Upper lobe of right lung (tissue), 1 donor: ENCODE results near the gene OSBPL9. TPM values are rescaled to one million over a fixed set of nuclear protein-coding genes. Genes with fewer than 3 reads are reported as not detected.

Experiments used
- ATAC-seq: fragments of 200-7000 bp; cut with Tn5 transposase; one replicate; pipeline ENCODE4 v1.9.1; 2020; ENCODE audit warnings: mild to moderate bottlenecking, moderate library complexity
- DNase-seq: peaks from one replicate; pipeline ENCODE4 v3.0.0-alpha.2; 2020
- H3K27ac ChIP-seq: fragments of 200-600 bp; one replicate; pipeline ENCODE4 v1.8.0; 2022
- H3K27me3 ChIP-seq: fragments of 200-600 bp; one replicate; pipeline ENCODE4 v1.8.0; 2022; ENCODE audit warnings: mild to moderate bottlenecking
- H3K36me3 ChIP-seq: fragments of 200-600 bp; one replicate; pipeline ENCODE4 v1.8.0; 2022
- H3K4me1 ChIP-seq: fragments of 200-600 bp; one replicate; pipeline ENCODE4 v1.8.0; 2022
- H3K4me3 ChIP-seq: fragments of 200-600 bp; one replicate; pipeline ENCODE4 v1.8.0; 2022; ENCODE audit warnings: mild to moderate bottlenecking
- H3K9me3 ChIP-seq: fragments of 200-600 bp; one replicate; pipeline ENCODE4 v1.8.0; 2022
- intact Hi-C: fragments of 100-400 bp; cut with DNase I; formaldehyde crosslinking; loops from one replicate; pipeline ENCODE4 v1.11.0; 2022
- total RNA-seq: library from RNA; stranded (reverse); fragmentation: NEBNext Ultra II Directional; extraction: Animal tissue kit (Norgen Biotek cat#: 25700); gene quantifications from one replicate; pipeline ENCODE4 v1.2.1, GENCODE V29; 2021
- TF ChIP-seq, protein P1 (sequence below): fragments of 200-600 bp; IDR thresholded peaks from one replicate; pipeline ENCODE4 v1.8.0; 2022; ENCODE audit warnings: antibody characterized with exemption
- donor health status: DM: no; HTN: yes; CAD: no; lungs with severe emphysema.

OSBPL9 gene
- total RNA-seq, 1 donor from 2014 or later, result 72.7 TPM

DNA sequence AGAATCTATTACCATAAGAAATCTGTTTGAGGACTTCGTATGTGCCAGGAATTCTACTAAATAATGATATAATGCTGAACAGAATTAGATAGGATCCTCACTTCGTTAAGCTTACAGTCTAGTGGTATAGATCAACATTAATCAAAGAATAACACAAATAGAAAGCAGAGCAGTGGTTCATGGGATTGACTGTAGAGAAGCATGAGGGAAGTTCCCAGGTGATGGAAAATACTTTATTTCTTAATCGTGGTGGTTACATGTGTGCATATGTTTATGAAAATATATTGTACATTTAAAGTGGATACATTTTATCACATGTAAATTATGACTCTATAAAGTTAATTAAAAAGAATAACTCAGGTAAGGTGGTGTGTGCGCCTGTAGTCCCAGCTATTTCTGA lies 110.5 kb downstream of the OSBPL9 start:
- Histone ChIP-seq H3K27ac (no peak overlapping the region), H3K4me1 (peaks cover 20% of the 10 kb centered on the region), H3K36me3 (no peaks in the 10 kb centered on the region), H3K27me3 (no peaks in the 10 kb centered on the region), H3K9me3 (no peaks in the 10 kb centered on the region), H3K4me3 (no peak overlapping the region)
- DNase-seq (no peak), ATAC-seq (no peak)
- intact Hi-C loops, result no loop called here
- TF ChIP-seq, protein P1, sequence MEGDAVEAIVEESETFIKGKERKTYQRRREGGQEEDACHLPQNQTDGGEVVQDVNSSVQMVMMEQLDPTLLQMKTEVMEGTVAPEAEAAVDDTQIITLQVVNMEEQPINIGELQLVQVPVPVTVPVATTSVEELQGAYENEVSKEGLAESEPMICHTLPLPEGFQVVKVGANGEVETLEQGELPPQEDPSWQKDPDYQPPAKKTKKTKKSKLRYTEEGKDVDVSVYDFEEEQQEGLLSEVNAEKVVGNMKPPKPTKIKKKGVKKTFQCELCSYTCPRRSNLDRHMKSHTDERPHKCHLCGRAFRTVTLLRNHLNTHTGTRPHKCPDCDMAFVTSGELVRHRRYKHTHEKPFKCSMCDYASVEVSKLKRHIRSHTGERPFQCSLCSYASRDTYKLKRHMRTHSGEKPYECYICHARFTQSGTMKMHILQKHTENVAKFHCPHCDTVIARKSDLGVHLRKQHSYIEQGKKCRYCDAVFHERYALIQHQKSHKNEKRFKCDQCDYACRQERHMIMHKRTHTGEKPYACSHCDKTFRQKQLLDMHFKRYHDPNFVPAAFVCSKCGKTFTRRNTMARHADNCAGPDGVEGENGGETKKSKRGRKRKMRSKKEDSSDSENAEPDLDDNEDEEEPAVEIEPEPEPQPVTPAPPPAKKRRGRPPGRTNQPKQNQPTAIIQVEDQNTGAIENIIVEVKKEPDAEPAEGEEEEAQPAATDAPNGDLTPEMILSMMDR, result no peak

DNA sequence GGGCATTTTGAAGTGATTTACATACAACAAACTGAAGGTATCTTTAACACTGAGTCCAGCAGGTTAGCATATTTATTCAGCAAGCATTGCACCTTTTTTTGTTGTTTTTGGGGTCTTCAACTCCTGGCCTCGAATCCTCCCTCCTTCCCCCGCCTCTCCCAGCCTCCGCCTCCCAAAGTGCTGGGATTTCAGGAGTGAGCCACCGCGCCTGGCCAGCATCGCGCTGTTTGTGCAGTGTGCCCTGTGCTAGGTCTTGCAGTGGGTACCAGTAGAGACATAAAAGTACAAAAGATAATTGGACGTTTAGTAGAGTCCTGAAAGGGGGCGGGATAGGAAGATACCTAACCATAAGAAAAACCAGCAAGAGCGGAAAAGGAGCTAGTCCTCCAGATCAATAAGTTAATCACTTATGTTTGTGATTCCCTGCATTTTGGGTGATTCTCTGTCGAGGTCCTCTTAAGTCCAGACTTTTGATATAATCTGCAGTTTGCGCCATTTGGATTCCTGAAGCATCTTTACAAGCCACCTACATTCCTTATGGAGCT lies 111.8 kb downstream of the OSBPL9 start:
- Histone ChIP-seq H3K9me3 (no peaks in the 10 kb centered on the region), H3K4me1 (peaks cover 29% of the 10 kb centered on the region), H3K4me3 (peak overlapping the region; percentile 76), H3K27me3 (no peaks in the 10 kb centered on the region), H3K27ac (peak overlapping the region; percentile 62), H3K36me3 (no peaks in the 10 kb centered on the region)
- TF ChIP-seq, protein P1, result no peak
- intact Hi-C loops, result no loop called here
- DNase-seq (no peak), ATAC-seq (no peak)

DNA sequence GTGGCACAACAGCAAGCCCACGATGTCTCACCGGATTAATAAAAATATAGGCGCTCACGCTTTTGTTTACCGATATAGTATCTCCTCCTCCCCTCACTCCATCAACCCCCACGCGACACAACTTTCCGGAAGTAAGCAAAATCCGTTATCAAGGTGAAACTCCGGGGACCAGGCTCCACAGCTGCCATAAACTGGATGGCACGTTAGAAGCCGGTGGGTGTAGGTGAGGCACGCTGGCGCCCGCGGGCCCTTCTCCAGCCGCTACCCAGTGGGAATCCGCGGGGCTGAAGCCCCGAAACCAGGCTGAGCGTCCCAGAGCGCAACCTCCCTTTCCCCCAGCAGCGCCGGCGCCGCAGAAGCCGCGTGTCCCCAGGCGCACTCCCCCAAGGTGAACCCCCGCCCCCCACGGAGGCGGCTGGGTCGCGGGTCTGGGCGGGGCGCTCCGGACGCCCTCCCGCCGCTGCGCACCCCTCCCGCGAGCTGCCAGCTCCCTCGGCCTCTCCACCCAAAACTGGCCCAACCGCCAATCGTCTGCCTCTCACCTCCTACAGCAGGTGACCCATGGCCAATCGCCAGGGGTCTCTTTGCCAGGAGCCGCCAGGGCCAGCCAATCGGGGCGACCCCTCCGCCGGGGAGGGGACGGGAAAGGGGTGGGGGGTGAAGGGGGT lies 112.4 kb downstream of the OSBPL9 start:
- H3K36me3 ChIP-seq, result no peaks in the 10 kb centered on the region
- peak overlapping the region; percentile 76 for H3K4me3 ChIP-seq
- H3K27me3 ChIP-seq, result no peaks in the 10 kb centered on the region
- intact Hi-C loops, result no loop called here
- H3K4me1 ChIP-seq, result peaks cover 32% of the 10 kb centered on the region
- ATAC-seq (peak; percentile 99), DNase-seq (peak; percentile 98)
- TF ChIP-seq, protein P1, result no peak
- no peaks in the 10 kb centered on the region for H3K9me3 ChIP-seq
- peak overlapping the region; percentile 86 for H3K27ac ChIP-seq

DNA sequence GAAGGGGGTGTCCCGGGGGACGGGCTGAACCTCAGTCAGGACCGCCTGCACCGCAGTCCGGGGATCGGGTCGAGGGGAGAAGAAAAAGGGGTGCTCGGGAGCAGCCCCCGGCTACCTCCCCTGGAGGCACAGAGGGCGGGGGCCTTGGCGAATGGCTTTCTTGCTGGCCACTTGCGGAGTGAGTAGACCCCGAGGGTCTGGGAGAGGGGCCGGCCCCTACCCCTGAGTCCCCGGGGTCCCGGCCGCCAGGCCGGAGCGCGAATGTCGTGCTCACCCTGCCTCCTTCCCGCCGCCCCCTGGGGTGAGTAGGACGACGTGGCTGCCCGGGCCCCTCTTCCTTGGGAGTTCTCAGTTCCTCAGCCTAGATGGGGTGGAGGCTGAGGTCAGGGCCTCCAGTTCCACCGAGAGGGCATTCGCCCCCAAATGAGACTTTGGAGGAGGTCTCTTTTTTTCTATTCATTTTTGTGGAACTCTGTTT lies 113.0 kb downstream of the OSBPL9 start:
- Histone ChIP-seq H3K4me1 (peaks cover 36% of the 10 kb centered on the region), H3K36me3 (no peaks in the 10 kb centered on the region), H3K4me3 (peak overlapping the region; percentile 76), H3K9me3 (no peaks in the 10 kb centered on the region), H3K27me3 (no peaks in the 10 kb centered on the region), H3K27ac (peak overlapping the region; percentile 86)
- TF ChIP-seq, protein P1, result no peak
- intact Hi-C loops, result no loop called here
- DNase-seq (no peak), ATAC-seq (peak; percentile 50)

DNA sequence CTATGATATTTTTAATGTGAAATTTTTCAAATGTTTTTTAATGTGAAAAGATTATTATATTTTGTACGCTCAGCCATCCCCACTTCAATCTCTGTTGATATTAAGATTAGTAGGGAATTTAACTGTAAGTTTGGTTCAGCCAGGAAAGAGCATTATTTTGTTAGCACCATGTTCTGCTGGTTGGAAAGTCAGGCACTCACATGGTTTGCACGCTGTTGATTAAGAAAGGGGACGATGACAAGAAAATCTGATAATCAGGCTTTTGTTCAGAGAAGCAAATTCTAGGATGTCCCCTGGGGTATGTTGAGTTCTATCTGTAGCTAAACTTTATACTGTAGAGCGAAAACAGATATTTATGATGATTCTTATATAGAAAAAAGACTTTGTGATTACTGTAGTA lies 115.1 kb downstream of the OSBPL9 start:
- TF ChIP-seq, protein P1, result no peak
- Histone ChIP-seq H3K4me1 (peaks cover 45% of the 10 kb centered on the region), H3K4me3 (no peak overlapping the region), H3K9me3 (no peaks in the 10 kb centered on the region), H3K27me3 (no peaks in the 10 kb centered on the region), H3K27ac (no peak overlapping the region), H3K36me3 (no peaks in the 10 kb centered on the region)
- ATAC-seq, result no peak
- intact Hi-C loops, result no loop called here
- DNase-seq, result no peak
